ENCODE results near the gene FKBP5. TPM values are rescaled to one million over a fixed set of nuclear protein-coding genes. Genes with fewer than 3 reads are reported as not detected.
A peak's percentile ranks its signal among the peaks of the same experiment; 100 is the strongest.

The FKBP5 gene
- total and polyA plus RNA-seq, 7 donors = 52.9 to 326 (median 200) TPM

- H3K36me3 ChIP-seq = peaks cover 18 to 90% (median 36%) of the 10 kb centered on the region in 4 donors
These were observed 66.4 kb downstream of the FKBP5 start for GRCh38 chr6:35622283-35622682.

GRCh38 chr6:35620706-35621105 lies 68.0 kb downstream of the FKBP5 start:
- Histone ChIP-seq H3K27me3 (no peaks in the 10 kb centered on the region), H3K27ac (no peak overlapping the region), H3K4me3 (no peak overlapping the region), H3K4me1 (peaks cover 0 to 6% (median 0%) of the 10 kb centered on the region in 4 donors), H3K36me3 (peaks cover 20 to 99% (median 36%) of the 10 kb centered on the region in 4 donors), H3K9me3 (no peaks in the 10 kb centered on the region)
- DNase-seq = no peak
- TF ChIP-seq EP300 (IDR thresholded peaks at IDR 0.05) (no peak), CTCF (IDR thresholded peaks at IDR 0.05) (no peak), POLR2A (IDR thresholded peaks at IDR 0.05) (no peak), POLR2AphosphoS5 (IDR thresholded peaks at IDR 0.05) (no peak)
- intact Hi-C loops (cut with DNase I) = loop anchor here (5.0 to 10.0 kb wide), 2 partner anchors 38 to 96 kb away; no protein-coding TSS in a partner anchor
- 94 to 100% methylated on average over 1 of the region's 1 CpG for WGBS, 2 donors

More at GRCh38 chr6:35622283-35622682, 66.4 kb downstream of the FKBP5 start:
- H3K4me3 ChIP-seq = no peak overlapping the region
- no peaks in the 10 kb centered on the region for H3K27me3 ChIP-seq
- H3K4me1 ChIP-seq = peaks cover 0 to 6% (median 0%) of the 10 kb centered on the region in 4 donors
- WGBS, 2 donors = 95 to 97% methylated on average over 4 of the region's 4 CpGs
- TF ChIP-seq POLR2AphosphoS5 (IDR thresholded peaks at IDR 0.05) (no peak), EP300 (IDR thresholded peaks at IDR 0.05) (no peak), POLR2A (IDR thresholded peaks at IDR 0.05) (no peak), CTCF (IDR thresholded peaks at IDR 0.05) (no peak)
- intact Hi-C loops (cut with DNase I) = loop anchor here (5.0 to 10.0 kb wide), 2 partner anchors 40 to 97 kb away; no protein-coding TSS in a partner anchor
- DNase-seq = no peak
- H3K27ac ChIP-seq = no peak overlapping the region
- no peaks in the 10 kb centered on the region for H3K9me3 ChIP-seq

GRCh38 chr6:35613762-35614161 lies 75.0 kb downstream of the FKBP5 start:
- no peak for TF ChIP-seq CTCF (IDR thresholded peaks at IDR 0.05)
- TF ChIP-seq POLR2AphosphoS5 (IDR thresholded peaks at IDR 0.05) = no peak
- no peak for TF ChIP-seq EP300 (IDR thresholded peaks at IDR 0.05)
- no peak for TF ChIP-seq POLR2A (IDR thresholded peaks at IDR 0.05)
- DNase-seq = no peak
- Histone ChIP-seq H3K27me3 (no peaks in the 10 kb centered on the region), H3K4me3 (no peak overlapping the region), H3K4me1 (peaks cover 0 to 8% (median 3%) of the 10 kb centered on the region in 4 donors), H3K9me3 (no peaks in the 10 kb centered on the region), H3K36me3 (peaks cover 29 to 100% (median 54%) of the 10 kb centered on the region in 4 donors), H3K27ac (no peak overlapping the region)
- WGBS, 2 donors = 86 to 98% methylated on average over 1 of the region's 1 CpG
- intact Hi-C loops (cut with DNase I) = no loop called here

GRCh38 chr6:35611240-35611639 lies 77.5 kb downstream of the FKBP5 start:
- H3K4me3 ChIP-seq = no peak overlapping the region
- H3K36me3 ChIP-seq = peaks cover 19 to 97% (median 45%) of the 10 kb centered on the region in 4 donors
- H3K27ac ChIP-seq = peak overlapping the region in 2 of 4 donors; percentile 10 to 30
- no peaks in the 10 kb centered on the region for H3K9me3 ChIP-seq
- H3K4me1 ChIP-seq = peaks cover 0 to 8% (median 3%) of the 10 kb centered on the region in 4 donors
- 69 to 81% methylated on average over 3 of the region's 3 CpGs for WGBS, 2 donors
- intact Hi-C loops (cut with DNase I) = no loop called here
- no peak for TF ChIP-seq POLR2AphosphoS5 (IDR thresholded peaks at IDR 0.05)
- TF ChIP-seq CTCF (IDR thresholded peaks at IDR 0.05) = no peak
- TF ChIP-seq POLR2A (IDR thresholded peaks at IDR 0.05) = no peak
- no peak for TF ChIP-seq EP300 (IDR thresholded peaks at IDR 0.05)
- H3K27me3 ChIP-seq = no peaks in the 10 kb centered on the region
- no peak for DNase-seq

- H3K9me3 ChIP-seq = no peaks in the 10 kb centered on the region
- WGBS, 2 donors = 95 to 96% methylated on average over 3 of the region's 3 CpGs
- H3K27ac ChIP-seq = peak overlapping the region in 2 of 4 donors; percentile 23 to 46
- H3K4me3 ChIP-seq = no peak overlapping the region
- no peak for DNase-seq
- no peaks in the 10 kb centered on the region for H3K27me3 ChIP-seq
- peaks cover 19 to 95% (median 45%) of the 10 kb centered on the region in 4 donors for H3K36me3 ChIP-seq
- peaks cover 0 to 8% (median 3%) of the 10 kb centered on the region in 4 donors for H3K4me1 ChIP-seq
- intact Hi-C loops (cut with DNase I) = no loop called here
- TF ChIP-seq CTCF (IDR thresholded peaks at IDR 0.05) (no peak), EP300 (IDR thresholded peaks at IDR 0.05) (peak in 1 of 4 donors; percentile 41), POLR2A (IDR thresholded peaks at IDR 0.05) (no peak), POLR2AphosphoS5 (IDR thresholded peaks at IDR 0.05) (peak in 3 of 4 donors; percentile 24 to 47 (median 42))
These were observed 77.9 kb downstream of the FKBP5 start for GRCh38 chr6:35610830-35611229.
